ENCODE results near the gene DNAI2.
A peak's percentile ranks its signal among the peaks of the same experiment; 100 is the strongest.

DNAI2 gene

DNA sequence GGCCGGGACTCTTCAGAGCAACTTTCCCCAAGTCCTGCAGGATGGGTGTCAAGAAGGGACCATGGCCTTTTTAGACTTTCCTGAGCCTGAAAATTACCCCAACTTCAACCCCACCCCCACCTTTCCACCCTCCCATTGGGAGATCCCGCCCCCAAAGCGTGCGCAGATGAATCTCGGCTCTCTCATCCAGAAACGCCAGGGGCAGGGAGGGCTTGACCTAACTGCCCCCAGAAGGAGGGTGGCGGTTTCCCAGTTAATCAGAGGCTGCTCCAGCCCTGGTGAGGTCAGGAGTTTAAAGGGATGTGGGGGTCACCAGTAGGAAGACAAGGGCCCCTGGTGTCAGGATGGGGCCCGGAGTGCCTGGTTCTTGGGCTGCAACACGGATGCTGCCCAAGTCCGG lies 52.5 kb downstream of the DNAI2 start:
- H3K27ac ChIP-seq (ENCODE audit: low read depth, low read length), result no peak overlapping the region
- no peaks in the 10 kb centered on the region for H3K9me3 ChIP-seq (ENCODE audit: control insufficient read depth, insufficient read depth, low read length)
- H3K4me3 ChIP-seq (ENCODE audit: low read depth, low read length), result peak overlapping the region; percentile 70
- no peaks in the 10 kb centered on the region for H3K36me3 ChIP-seq (ENCODE audit: control insufficient read depth, insufficient read depth, low read length)
- no peak overlapping the region for H3K9ac ChIP-seq (ENCODE audit: low read depth, low read length)
- peaks cover 38% of the 10 kb centered on the region for H3K27me3 ChIP-seq (ENCODE audit: control insufficient read depth, insufficient read depth, low read length)
- H3K4me1 ChIP-seq (ENCODE audit: control insufficient read depth, insufficient read depth, low read length), result no peaks in the 10 kb centered on the region; the same call in 1 of the 2 replicates

GRCh38 chr17:74328487-74328886 lies 54.5 kb downstream of the DNAI2 start:
- Histone ChIP-seq H3K36me3 (ENCODE audit: control insufficient read depth, insufficient read depth, low read length) (no peaks in the 10 kb centered on the region), H3K9ac (ENCODE audit: low read depth, low read length) (no peak overlapping the region), H3K27me3 (ENCODE audit: control insufficient read depth, insufficient read depth, low read length) (peaks cover 38% of the 10 kb centered on the region), H3K9me3 (ENCODE audit: control insufficient read depth, insufficient read depth, low read length) (no peaks in the 10 kb centered on the region), H3K4me1 (ENCODE audit: control insufficient read depth, insufficient read depth, low read length) (peaks cover 6% of the 10 kb centered on the region; the same call in 1 of the 2 replicates), H3K27ac (ENCODE audit: low read depth, low read length) (no peak overlapping the region), H3K4me3 (ENCODE audit: low read depth, low read length) (no peak overlapping the region)

GRCh38 chr17:74329378-74329777 lies 55.3 kb downstream of the DNAI2 start:
- peaks cover 4% of the 10 kb centered on the region; the same call in 1 of the 2 replicates for H3K9me3 ChIP-seq (ENCODE audit: control insufficient read depth, insufficient read depth, low read length)
- H3K4me1 ChIP-seq (ENCODE audit: control insufficient read depth, insufficient read depth, low read length), result peaks cover 6% of the 10 kb centered on the region; the same call in 1 of the 2 replicates
- H3K4me3 ChIP-seq (ENCODE audit: low read depth, low read length), result no peak overlapping the region
- H3K36me3 ChIP-seq (ENCODE audit: control insufficient read depth, insufficient read depth, low read length), result no peaks in the 10 kb centered on the region
- H3K27me3 ChIP-seq (ENCODE audit: control insufficient read depth, insufficient read depth, low read length), result peaks cover 36% of the 10 kb centered on the region
- H3K27ac ChIP-seq (ENCODE audit: low read depth, low read length), result no peak overlapping the region
- H3K9ac ChIP-seq (ENCODE audit: low read depth, low read length), result no peak overlapping the region

- Histone ChIP-seq H3K9ac (ENCODE audit: low read depth, low read length) (no peak overlapping the region), H3K27ac (ENCODE audit: low read depth, low read length) (no peak overlapping the region), H3K4me1 (ENCODE audit: control insufficient read depth, insufficient read depth, low read length) (peaks cover 12% of the 10 kb centered on the region; the same call in 1 of the 2 replicates), H3K27me3 (ENCODE audit: control insufficient read depth, insufficient read depth, low read length) (peaks cover 26% of the 10 kb centered on the region), H3K36me3 (ENCODE audit: control insufficient read depth, insufficient read depth, low read length) (no peaks in the 10 kb centered on the region), H3K4me3 (ENCODE audit: low read depth, low read length) (no peak overlapping the region), H3K9me3 (ENCODE audit: control insufficient read depth, insufficient read depth, low read length) (peaks cover 11% of the 10 kb centered on the region)
Observed at GRCh38 chr17:74330446-74330845, 56.4 kb downstream of the DNAI2 start.

DNA sequence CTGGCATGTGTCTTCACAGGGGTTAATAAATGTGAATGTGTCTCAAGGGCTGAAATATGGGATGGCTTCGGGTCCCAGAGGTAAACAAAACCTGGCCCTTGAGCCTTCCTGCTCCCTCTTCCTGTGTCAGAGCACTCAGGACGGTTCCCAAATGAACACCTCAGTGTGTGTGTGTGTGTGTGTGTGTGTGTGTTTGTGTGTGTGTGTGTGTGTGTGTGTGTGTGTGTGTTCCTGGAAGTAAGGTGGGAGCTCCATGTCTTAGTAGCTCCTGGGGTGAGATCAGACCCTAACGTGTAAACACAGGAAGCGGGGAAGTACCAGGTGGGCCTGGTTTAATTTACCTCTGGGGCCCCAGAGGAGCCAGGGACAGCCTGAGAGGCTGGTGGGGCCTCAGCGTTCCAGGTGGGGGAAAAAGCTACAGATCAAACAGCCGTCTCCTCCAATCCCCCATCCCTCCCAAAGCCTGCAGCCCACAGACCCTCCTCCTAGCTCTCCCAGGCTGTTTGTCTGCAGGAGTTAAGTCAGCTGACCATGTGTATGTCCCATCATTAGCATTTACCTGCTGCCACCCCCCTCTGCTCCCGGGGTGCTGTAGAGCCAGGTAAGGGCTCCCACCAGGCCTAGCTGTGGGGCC lies 58.1 kb downstream of the DNAI2 start:
- Histone ChIP-seq H3K36me3 (ENCODE audit: control insufficient read depth, insufficient read depth, low read length) (no peaks in the 10 kb centered on the region), H3K4me1 (ENCODE audit: control insufficient read depth, insufficient read depth, low read length) (peaks cover 15% of the 10 kb centered on the region; the same call in 1 of the 2 replicates), H3K27me3 (ENCODE audit: control insufficient read depth, insufficient read depth, low read length) (peaks cover 10% of the 10 kb centered on the region), H3K27ac (ENCODE audit: low read depth, low read length) (no peak overlapping the region), H3K9ac (ENCODE audit: low read depth, low read length) (no peak overlapping the region), H3K9me3 (ENCODE audit: control insufficient read depth, insufficient read depth, low read length) (peaks cover 11% of the 10 kb centered on the region), H3K4me3 (ENCODE audit: low read depth, low read length) (no peak overlapping the region)

DNA sequence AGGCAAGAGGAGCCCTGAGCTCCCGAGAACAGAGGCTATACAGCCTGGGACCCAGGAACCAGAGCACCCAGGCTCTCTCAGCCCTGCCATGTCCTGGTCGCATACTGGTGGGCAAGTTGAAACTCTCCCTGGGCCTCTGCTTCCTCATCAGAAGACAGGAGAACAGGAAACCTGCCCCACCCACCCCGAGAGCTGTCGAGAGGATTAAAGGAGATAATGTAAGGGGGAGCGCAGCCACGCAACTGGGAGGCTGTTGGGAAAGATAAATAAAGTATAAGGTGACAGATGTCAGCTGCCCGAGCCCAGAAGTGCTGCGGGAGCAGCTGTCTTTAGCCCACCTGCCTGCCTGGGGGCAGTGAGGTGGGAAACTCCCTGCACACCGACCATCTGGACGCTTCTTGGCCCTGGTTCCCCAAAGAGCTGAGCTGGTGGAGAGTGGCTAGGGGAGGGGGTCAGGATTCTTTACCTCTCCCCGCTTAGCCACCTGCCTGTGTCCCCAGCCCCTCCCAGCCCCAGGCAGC lies 58.8 kb downstream of the DNAI2 start:
- Histone ChIP-seq H3K27me3 (ENCODE audit: control insufficient read depth, insufficient read depth, low read length) (peaks cover 3% of the 10 kb centered on the region), H3K9ac (ENCODE audit: low read depth, low read length) (no peak overlapping the region), H3K4me3 (ENCODE audit: low read depth, low read length) (no peak overlapping the region), H3K4me1 (ENCODE audit: control insufficient read depth, insufficient read depth, low read length) (peaks cover 15% of the 10 kb centered on the region; the same call in 1 of the 2 replicates), H3K36me3 (ENCODE audit: control insufficient read depth, insufficient read depth, low read length) (no peaks in the 10 kb centered on the region), H3K27ac (ENCODE audit: low read depth, low read length) (no peak overlapping the region), H3K9me3 (ENCODE audit: control insufficient read depth, insufficient read depth, low read length) (peaks cover 11% of the 10 kb centered on the region)

- Histone ChIP-seq H3K27me3 (ENCODE audit: control insufficient read depth, insufficient read depth, low read length) (no peaks in the 10 kb centered on the region), H3K9ac (ENCODE audit: low read depth, low read length) (no peak overlapping the region), H3K36me3 (ENCODE audit: control insufficient read depth, insufficient read depth, low read length) (no peaks in the 10 kb centered on the region), H3K4me1 (ENCODE audit: control insufficient read depth, insufficient read depth, low read length) (peaks cover 15% of the 10 kb centered on the region; the same call in 1 of the 2 replicates), H3K27ac (ENCODE audit: low read depth, low read length) (no peak overlapping the region), H3K4me3 (ENCODE audit: low read depth, low read length) (no peak overlapping the region), H3K9me3 (ENCODE audit: control insufficient read depth, insufficient read depth, low read length) (peaks cover 11% of the 10 kb centered on the region)
Observed at GRCh38 chr17:74334393-74335039, 60.5 kb downstream of the DNAI2 start.

DNA sequence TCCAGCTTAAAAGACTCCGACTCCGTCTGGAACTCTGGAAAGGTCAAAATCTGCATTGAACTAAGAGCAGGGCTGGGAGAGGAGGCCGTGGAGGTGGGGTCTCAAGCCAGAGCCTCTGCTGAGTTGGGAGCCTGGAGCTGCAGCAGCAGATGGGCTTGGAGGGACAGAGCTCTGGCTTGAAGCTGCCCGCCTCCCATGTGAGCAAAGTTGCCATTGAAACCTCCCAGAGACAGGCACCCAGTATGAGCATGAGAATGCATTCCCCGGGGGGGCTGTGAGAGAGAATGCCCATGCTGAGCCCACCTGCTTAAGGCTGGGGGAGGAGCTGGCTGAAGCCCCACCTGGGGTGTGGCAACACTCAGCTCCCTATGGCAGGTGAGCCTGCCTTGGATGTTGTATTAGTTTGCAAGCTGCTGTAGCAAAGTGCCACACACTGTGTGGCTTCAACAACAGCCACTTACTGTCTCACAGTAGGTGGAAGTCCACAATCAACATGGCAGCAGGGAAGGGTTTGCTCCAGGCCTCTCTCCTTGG lies 61.6 kb downstream of the DNAI2 start:
- H3K27ac ChIP-seq (ENCODE audit: low read depth, low read length), result no peak overlapping the region
- peaks cover 15% of the 10 kb centered on the region; the same call in 1 of the 2 replicates for H3K4me1 ChIP-seq (ENCODE audit: control insufficient read depth, insufficient read depth, low read length)
- no peaks in the 10 kb centered on the region for H3K27me3 ChIP-seq (ENCODE audit: control insufficient read depth, insufficient read depth, low read length)
- no peak overlapping the region for H3K9ac ChIP-seq (ENCODE audit: low read depth, low read length)
- H3K4me3 ChIP-seq (ENCODE audit: low read depth, low read length), result no peak overlapping the region
- H3K36me3 ChIP-seq (ENCODE audit: control insufficient read depth, insufficient read depth, low read length), result no peaks in the 10 kb centered on the region
- peaks cover 11% of the 10 kb centered on the region for H3K9me3 ChIP-seq (ENCODE audit: control insufficient read depth, insufficient read depth, low read length)

DNA sequence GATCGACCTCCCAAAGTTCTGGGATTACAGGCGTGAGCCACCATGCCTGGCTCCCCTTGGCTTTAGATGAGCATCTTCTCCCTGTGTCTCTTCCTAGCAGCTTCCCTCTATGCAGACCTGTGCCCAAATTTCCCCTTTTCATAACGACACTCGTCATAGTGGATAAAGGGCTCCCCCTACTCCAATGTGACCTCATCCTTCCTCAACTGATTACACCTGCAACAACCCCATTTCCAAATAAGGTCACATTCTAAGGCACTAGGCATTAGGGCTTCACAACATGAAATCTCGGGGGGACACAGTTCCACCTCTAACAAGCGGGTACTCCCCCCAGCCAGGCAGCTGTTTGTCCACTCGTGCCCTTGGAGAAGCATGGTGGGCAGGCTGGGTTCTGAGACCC lies 62.3 kb downstream of the DNAI2 start:
- no peak overlapping the region for H3K9ac ChIP-seq (ENCODE audit: low read depth, low read length)
- no peak overlapping the region for H3K27ac ChIP-seq (ENCODE audit: low read depth, low read length)
- no peaks in the 10 kb centered on the region for H3K27me3 ChIP-seq (ENCODE audit: control insufficient read depth, insufficient read depth, low read length)
- H3K4me3 ChIP-seq (ENCODE audit: low read depth, low read length), result no peak overlapping the region
- H3K9me3 ChIP-seq (ENCODE audit: control insufficient read depth, insufficient read depth, low read length), result peaks cover 11% of the 10 kb centered on the region
- H3K4me1 ChIP-seq (ENCODE audit: control insufficient read depth, insufficient read depth, low read length), result peaks cover 15% of the 10 kb centered on the region; the same call in 1 of the 2 replicates
- H3K36me3 ChIP-seq (ENCODE audit: control insufficient read depth, insufficient read depth, low read length), result no peaks in the 10 kb centered on the region

DNA sequence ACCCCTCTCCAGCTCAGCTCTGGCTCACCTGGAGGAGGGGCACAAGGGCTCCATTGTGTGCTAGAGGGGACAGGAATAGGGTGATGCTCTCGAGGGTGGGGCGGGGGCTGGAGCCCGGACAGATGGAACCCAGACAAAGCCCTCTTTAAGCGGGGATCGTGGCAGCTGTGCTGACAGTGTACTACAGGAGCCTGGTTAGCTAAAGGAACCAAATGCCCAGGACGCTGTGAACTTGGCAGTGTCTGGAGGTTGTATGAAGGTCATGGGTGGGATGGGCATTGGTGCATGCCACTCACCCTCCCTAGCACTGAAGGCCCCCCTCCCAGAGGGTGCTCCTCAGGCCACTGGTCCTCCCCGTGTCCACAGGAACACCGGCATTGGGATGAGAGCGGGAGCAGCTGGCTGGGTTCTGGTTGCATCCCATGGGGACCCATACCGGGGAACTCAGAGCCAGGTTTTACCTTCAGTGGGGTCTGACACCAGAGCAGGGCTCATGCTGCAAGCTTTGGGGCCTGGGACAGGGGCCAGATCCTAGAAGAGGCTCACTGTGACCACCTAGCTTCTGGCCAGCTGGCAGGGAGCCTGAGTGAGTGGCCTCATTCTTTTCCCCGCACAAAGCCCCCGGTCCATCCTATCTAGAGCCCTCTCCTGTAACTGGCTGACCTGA lies 63.9 kb downstream of the DNAI2 start:
- peaks cover 14% of the 10 kb centered on the region; the same call in 1 of the 2 replicates for H3K4me1 ChIP-seq (ENCODE audit: control insufficient read depth, insufficient read depth, low read length)
- H3K27ac ChIP-seq (ENCODE audit: low read depth, low read length), result no peak overlapping the region
- no peak overlapping the region for H3K9ac ChIP-seq (ENCODE audit: low read depth, low read length)
- no peaks in the 10 kb centered on the region for H3K36me3 ChIP-seq (ENCODE audit: control insufficient read depth, insufficient read depth, low read length)
- no peaks in the 10 kb centered on the region for H3K27me3 ChIP-seq (ENCODE audit: control insufficient read depth, insufficient read depth, low read length)
- no peak overlapping the region for H3K4me3 ChIP-seq (ENCODE audit: low read depth, low read length)
- H3K9me3 ChIP-seq (ENCODE audit: control insufficient read depth, insufficient read depth, low read length), result peaks cover 11% of the 10 kb centered on the region

Data from HUES48 (cell line).